ENCODE results near the gene RND3.

The RND3 gene

GRCh38 chr2:150491943-150492342 is 4.5 kb upstream of the RND3 start:
- DNase-seq (ENCODE audit: low read depth) = peak; percentile 75

GRCh38 chr2:150491430-150491829 is 4.0 kb upstream of the RND3 start:
- no peak for DNase-seq (ENCODE audit: low read depth)

GRCh38 chr2:150490466-150490865 is 3.0 kb upstream of the RND3 start:
- DNase-seq (ENCODE audit: low read depth) = no peak

- peak; percentile 34 for DNase-seq (ENCODE audit: low read depth)
Measured at GRCh38 chr2:150486539-150487484, 655 bp downstream of the RND3 start.

- peak; percentile 81 for DNase-seq (ENCODE audit: low read depth)
Measured at GRCh38 chr2:150485871-150486538, 1.5 kb downstream of the RND3 start.

GRCh38 chr2:150485114-150485870 is 2.2 kb downstream of the RND3 start:
- peak; percentile 70 for DNase-seq (ENCODE audit: low read depth)

- peak; percentile 37 for DNase-seq (ENCODE audit: low read depth)
Measured at GRCh38 chr2:150484461-150485021, 2.9 kb downstream of the RND3 start.

GRCh38 chr2:150484006-150484405 is 3.5 kb downstream of the RND3 start:
- DNase-seq (ENCODE audit: low read depth) = no peak

- DNase-seq (ENCODE audit: low read depth) = no peak
Measured at GRCh38 chr2:150483532-150483931, 3.9 kb downstream of the RND3 start.

- DNase-seq (ENCODE audit: low read depth) = peak; percentile 15
Measured at GRCh38 chr2:150482667-150483400, 4.6 kb downstream of the RND3 start.

GRCh38 chr2:150482111-150482510 is 5.4 kb downstream of the RND3 start:
- DNase-seq (ENCODE audit: low read depth) = peak; percentile 57

- peak; percentile 11 for DNase-seq (ENCODE audit: low read depth)
Measured at GRCh38 chr2:150480971-150481830, 6.3 kb downstream of the RND3 start.

GRCh38 chr2:150480241-150480640 is 7.2 kb downstream of the RND3 start:
- peak; percentile 62 for DNase-seq (ENCODE audit: low read depth)

GRCh38 chr2:150479075-150479915 is 8.2 kb downstream of the RND3 start:
- peak; percentile 74 for DNase-seq (ENCODE audit: low read depth)

GRCh38 chr2:150478200-150478974 is 9.1 kb downstream of the RND3 start:
- peak; percentile 17 for DNase-seq (ENCODE audit: low read depth)

GRCh38 chr2:150477347-150477746 is 10.1 kb downstream of the RND3 start:
- DNase-seq (ENCODE audit: low read depth) = peak; percentile 28

GRCh38 chr2:150476809-150477302 is 10.6 kb downstream of the RND3 start:
- DNase-seq (ENCODE audit: low read depth) = no peak

GRCh38 chr2:150476286-150476685 is 11.2 kb downstream of the RND3 start:
- no peak for DNase-seq (ENCODE audit: low read depth)

Data from fibroblast of gingiva (primary cell).